NCI-H82 treated with DMSO at 0.1 percent for 48 hours (cell line): ENCODE results near the gene LMO1.
A peak's percentile ranks its signal among the peaks of the same experiment; 100 is the strongest.

Source experiments
- DNase-seq: peaks from one replicate; lab custom pipeline; 2025; ENCODE audit not compliant: unreplicated experiment; lab: John Stamatoyannopoulos, UW

Gene LMO1

DNA sequence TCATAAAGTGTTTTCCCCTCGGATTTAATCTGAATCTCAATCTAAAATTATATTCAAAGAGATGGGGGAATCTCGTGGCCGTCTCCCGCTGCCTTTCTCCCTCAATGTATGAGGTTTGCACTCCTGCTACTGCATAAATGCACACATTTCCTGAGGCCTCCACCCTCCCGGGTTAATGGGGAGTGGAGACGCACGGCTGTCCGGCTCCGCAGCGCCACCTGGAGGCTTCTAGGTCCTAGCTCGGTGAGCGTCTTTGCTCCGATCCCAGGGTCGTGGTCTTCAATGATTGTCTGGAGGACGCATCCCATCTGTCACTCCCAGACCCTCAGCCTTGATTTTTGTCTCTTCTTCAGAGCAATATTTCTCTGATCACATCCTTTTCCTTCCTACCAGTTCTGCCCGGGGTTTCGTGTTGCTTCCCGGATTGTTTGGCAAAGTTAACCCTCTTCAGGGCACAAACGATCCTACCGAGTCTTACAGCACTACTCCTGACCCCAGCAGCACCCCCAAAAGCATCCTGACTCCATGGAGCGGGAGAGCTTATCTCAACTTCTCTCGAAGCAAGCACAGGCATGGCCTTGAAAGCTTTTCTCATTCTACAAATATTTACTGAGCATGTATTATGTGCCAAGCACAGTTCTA, at the start of gene LMO1:
Gene LMO1, minus strand, starts transcription at position 110 of the 642 bp plus-strand sequence. CDS start 516 bp downstream, outside the sequence.
- peak; percentile 60 for DNase-seq

DNA sequence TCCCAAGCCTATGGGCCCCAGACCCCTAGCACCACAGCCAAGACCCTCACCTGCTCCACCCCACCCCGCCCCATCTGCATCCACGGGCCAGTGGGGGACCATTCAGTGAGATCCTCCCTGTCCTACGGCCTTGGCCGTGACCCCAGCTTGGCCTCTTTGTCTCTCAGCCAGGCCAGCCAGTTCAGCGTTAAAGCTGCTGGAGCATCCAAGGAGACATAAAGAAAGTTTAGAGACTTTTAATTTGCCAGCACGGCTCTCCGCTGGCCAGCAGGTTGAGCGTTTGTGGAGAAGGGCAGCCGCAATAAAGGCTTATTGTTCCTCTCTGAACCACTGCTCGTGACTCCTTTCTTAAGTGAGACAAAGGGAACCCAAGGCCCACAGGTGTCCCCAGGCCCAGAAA, 49.3 kb upstream of the LMO1 start:
- DNase-seq = no peak

DNA sequence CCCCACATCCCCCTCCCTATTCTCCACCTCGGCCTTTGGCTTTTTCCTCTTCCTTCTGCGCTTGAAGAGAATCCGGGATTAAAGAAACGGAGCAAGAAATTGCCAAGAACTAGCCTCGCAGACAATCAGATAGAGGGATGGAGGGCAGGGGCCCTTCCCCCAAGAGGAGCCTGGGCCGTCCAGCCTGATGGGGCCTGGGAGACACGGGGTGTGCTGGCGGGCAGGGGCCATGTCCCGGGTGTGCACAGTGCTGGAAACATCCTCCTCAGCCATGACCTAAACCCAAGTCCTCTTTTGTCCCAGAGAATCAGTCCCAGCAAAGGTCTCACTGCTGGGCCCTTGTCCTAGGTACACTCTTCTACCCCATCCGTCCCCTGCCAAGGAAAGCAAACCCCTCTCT, 47.7 kb upstream of the LMO1 start:
- no peak for DNase-seq

DNA sequence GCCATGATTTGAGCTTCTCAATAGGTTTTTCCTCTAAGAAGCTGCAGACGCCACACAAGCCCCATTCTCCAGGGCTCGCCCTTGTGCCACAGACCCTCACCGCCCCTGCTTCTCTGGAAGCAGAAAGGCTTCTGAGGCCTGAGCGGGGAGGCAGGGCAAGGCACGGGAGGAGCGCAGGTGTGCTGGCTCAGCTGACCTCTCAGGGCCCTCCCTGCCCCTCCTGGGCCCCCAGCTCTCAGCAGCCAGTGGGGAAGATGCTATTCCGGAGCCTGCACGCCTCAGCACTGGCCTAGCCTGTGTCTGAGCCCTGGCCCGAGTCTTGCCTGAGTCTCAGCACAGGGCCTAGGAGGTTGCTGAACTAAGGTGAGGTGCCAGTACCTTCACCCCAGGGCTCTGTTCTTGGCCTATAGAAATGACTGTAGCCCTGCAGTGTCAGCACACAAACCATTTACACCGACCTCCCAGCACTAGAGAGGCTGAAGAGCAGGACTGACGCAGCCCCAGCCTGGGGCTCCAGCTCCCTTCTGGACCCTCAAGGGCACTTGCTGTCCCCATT, 47.1 kb upstream of the LMO1 start:
- DNase-seq = no peak

DNA sequence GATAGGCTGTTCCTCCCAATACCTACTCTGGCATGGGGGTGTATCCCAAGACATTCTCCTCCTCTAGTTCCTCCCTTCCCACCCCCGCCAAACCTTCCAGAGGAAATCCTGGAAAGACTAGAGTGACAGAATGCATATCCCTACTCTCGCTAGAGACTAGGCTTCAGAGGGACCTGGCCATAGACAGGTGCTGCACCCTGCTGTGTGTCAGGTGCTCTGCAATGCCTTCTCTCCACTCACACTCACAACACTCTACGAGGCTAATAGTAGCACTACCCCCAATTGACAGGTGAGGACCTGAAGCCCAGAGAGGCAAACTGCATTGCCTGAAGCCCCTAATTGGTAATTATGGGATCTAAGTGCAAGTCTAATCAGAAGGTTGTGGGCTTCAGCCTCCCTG, 46.2 kb upstream of the LMO1 start:
- peak; percentile 56 for DNase-seq

DNA sequence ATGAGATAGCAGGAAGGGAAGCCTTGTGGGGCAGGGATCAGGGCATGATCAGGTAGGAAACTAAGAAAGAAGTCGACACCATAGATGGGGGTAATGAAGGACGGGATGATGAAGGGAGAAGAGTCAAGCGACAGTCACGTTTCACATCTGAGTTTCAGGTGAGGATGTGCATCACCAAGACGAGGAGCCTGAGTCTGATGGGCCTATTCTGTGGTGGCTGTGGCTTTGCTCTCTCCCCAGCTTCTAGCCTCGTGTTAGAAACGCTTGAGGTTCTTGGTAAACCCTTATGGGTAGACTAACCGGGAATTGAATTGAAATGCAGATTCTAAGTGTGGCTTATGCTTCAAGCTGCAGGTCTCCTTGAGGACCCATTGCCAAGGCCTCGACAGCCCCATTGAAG, 45.6 kb upstream of the LMO1 start:
- no peak for DNase-seq

DNA sequence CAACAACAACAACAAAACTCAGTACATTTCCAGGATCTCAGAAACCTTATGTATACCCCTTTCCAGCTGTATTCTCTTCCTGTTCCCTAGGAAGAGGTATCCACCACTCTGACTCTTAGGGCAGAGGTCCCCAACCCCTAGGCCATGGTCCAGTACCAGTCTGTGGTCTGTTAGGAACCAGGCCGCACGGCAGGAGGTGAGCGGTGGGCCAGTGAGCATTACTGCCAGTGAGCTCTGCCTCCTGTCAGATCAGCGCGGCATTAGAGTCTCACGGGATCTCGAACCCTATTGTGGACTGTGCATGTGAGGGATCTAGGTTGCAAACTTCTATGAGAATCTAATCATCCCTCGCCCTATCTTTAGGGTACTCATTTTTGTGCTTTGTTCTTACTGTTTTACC, 43.9 kb upstream of the LMO1 start:
- no peak for DNase-seq

DNA sequence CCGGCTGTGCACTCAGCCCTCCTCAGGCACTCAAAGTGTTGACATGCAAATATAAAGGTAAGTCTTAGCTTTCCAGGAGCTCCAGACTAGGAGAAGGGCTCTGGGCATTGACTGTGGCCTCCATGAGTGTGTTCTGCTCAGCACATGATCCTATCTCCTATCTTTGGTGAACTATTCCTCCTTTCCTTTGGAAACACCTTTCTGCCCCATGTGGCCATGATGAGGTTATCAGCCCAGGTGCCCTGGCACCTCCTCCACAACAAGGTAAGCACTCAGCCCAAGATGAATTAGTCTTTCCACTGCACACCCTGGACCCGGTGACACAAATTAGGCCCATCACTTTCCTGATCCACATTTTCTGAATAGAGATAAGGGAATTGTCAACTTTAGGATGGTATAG, 37.9 kb upstream of the LMO1 start:
- DNase-seq = no peak

DNA sequence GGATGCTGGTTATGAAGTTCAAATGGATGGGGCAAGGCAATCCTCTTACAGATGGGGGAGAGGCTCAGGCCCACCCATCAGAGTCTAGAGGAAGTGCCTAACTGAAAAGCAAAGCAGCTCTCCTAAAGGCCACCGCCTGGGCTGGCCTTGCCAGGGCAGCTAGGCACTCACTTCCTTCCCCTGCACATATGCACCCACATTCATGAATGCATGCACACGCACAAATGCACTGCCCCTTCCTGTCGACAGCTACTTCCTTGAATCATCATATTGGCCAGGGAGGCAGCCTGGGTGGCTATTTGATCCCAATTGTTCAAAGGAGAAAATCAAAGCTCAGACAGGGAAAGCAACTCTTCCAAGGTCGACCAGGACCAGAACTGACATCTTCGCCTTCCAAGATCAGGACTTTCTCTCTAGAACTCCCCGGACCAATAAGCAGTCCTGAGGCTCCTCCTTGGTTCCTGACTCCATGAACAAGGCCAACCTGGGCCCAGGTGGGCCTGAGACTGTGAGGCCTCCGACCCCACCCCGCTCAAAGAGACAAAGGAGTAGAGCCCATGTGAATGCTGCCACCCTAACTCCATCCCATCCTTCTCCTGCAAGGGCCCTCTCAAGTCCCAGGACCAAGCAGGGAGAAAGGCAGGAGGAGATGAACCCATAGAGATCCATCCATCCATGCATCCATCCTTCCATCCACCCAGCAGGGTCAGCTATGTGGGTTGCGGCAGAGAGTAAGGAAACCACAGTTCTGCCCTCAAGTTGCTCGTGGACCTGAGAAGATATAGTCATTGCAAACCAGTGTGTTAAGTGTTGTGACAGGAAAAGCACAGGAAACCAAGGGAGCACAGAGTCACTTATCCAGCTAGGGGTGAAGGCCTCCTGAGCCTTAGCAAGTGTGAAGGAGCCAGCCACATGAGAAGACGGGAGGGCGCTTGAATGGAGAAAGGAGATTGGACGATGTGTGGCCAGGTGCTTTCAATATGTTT, 35.4 kb upstream of the LMO1 start:
- no peak for DNase-seq

DNA sequence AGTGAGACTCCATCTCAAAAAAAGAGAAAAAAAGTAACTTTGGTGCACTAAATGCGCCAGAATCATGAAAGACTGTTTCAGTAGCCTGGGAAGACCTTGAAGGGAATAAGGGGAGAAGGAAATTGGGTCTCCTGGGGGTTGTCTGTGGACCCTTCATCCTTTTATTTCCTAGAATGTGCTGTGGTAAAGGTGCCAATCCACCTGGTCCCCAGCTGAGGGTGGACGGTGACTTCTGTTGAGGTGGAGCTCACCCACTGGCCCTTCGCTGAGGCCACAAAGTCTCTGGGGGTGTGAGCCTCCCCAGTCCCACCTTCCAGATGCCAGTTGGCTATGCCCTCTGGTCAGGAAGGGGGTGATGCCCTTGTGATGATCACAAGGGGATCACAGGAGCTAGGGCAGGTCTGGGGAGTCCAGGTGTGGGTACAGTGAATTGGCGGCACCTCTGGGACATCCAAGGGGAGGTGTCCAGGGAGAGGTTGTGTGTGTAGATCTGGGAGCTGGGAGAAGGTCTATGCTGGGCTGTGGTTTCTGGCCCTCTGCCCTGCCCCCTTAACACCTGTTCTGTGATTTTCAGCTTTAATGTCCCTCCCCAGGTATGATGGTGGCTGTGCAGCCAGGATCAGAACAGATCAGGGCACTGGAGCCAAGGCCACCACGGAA, 34.2 kb upstream of the LMO1 start:
- no peak for DNase-seq

DNA sequence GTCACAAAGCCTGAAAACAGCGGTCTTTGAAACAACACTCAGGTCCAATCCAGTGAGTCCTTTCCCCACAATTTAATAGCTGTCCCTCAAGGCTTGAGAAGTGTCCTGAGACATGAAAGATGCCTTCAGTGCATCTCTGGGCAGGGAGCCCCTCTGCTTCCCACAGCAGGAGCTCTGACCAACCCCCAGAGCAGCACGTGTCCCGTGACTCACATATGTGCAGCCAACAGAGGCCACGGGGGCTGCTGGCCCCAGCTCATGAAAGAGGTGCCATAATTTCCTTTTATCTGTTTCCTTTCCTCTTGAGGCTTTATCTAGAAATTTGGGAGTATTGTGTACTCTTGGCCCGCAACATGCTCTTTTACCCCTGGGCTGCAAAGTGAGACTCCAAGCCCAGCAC, 33.2 kb upstream of the LMO1 start:
- no peak for DNase-seq

DNA sequence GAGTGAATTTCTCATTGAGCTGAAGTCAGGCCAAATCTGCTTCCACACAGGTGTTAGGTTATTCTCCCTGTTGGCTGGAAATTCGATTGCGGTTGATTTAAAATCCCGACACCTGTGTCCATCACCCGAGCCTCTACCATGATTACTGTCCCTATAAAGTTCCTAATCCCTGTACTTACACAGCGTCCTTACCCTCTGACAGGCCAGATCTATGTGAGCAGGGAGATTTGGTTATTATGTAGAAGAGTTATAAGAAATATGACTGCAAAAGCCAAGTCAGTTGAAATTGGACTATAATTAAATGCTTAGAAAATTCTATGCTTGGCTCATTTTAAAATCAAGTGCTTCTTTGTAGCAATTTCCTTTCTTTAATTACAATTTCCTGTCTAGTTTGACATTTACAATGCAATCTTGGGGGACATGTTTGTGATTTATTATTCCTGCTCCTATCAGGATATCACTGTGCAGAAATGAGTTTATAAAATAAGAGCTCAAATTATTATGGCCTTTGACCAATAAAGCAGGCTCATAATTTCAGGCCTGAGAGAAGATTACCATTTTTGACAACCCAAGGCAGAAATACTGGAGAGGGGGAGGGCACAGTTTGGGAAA, 32.5 kb upstream of the LMO1 start:
- DNase-seq = peak; percentile 36

DNA sequence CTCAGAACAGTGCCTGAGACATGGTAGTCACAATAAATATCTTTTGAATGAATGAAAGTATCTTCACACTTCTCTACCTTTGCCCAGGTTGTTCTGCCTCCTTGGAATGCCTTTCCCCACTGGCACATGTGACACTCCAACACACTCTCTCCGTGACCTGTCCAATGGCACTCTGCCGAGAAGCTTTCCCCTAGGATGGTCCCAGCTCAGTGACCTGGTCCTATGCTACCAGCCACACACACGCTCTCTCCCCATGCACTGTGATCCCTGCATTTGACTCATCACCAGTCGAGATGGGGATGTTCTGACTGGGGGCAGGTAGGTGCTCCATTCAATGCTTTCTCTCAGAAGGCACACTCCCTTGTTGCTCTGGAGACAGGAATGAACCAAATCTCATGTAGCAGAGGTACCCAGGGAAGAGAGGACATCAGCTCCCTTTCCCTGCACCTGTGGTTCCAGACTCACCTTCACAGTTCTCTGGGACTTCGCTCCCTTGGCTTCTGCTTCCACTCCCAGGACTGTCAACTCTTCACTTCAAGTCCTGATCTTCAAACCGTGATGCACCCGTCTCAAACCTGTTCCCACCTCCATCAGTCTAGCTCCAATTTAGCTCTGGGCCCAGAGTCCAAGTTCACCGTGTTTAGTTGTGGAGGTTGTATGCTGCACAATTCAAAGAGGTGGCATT, 30.7 kb upstream of the LMO1 start:
- DNase-seq = no peak

DNA sequence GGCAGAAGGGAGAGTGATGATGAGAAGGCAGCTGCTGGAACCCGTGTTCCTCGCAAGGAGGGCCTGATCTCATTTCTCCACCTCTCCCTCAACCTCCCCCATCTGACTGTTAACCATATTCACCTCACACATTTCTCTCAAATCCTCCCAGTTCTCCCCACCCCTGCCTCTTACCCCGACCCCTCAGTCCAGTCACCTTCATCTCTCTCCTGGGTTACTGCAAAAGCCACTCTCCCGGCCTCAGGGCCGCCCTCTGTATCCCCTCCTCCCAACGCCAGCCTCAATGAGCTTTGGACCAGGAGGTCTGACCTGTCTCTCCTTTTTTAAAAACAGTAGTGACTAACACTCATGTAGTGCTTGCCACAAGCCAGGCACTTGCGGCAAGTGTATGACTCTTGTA, 29.5 kb upstream of the LMO1 start:
- no peak for DNase-seq

DNA sequence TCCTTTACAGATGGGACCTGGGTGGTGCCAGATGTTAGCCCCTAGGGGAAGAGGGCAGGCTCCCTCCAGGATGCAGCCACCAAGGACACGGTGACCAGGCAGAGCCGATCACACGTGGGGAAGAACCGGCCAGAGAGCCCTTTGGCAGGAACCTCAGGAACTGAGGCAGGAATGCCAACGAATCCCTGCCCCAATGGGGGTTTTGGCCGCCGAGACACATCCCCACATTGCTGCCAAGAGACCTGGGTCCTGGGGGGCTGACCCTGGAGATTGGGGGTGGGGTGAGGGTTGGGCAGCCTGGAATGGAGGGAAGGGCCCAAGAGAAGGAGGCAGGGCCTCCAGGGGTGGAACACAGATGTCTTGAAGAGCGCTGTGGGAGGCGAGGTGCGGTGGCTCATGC, 28.7 kb upstream of the LMO1 start:
- DNase-seq = no peak

DNA sequence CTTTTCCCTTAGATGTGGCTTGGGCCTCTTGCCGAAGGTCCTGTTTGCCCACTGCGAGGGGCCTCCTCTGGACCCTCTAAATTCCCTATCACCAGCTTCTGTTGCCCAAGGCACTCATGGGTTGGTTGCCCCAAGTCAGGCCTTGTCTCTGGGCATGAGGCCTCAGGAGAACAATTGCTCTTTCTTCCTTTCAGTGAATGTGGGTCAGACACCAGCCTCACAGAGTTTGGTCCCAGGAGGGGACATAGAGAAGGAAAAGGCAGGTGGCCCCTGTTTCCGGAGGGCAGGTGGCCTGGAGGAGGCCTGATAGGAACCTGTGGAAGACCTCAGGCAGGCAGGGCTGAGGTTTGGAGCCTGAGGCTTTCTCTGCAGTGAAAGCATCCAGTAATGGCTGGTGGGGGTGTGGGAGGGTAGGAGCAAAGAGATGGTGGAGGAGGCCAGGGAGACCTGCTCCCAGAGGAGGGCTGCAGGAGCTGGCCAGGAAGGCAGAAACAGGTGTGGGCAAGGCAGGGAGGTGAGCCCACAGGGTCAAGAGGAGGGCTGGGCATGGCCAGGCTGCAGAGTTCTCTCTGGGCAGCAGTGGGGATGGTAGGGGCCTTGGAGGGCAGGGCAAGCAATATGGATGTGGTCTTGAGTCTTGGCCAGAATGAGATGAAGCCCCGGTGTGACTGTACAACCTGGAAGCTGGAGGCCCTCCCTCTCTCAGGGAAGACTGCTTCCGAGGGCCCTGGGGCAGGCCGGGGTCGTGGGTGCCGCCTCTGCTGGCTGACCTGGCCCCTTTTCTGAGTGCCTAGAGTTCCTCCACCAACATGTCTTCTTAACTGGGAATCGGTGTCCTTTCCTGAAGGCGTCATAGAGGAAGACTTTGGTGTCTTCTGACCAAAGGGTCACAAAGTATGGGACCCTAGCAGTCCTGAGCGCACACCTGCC, 28.0 kb upstream of the LMO1 start:
- DNase-seq = no peak

DNA sequence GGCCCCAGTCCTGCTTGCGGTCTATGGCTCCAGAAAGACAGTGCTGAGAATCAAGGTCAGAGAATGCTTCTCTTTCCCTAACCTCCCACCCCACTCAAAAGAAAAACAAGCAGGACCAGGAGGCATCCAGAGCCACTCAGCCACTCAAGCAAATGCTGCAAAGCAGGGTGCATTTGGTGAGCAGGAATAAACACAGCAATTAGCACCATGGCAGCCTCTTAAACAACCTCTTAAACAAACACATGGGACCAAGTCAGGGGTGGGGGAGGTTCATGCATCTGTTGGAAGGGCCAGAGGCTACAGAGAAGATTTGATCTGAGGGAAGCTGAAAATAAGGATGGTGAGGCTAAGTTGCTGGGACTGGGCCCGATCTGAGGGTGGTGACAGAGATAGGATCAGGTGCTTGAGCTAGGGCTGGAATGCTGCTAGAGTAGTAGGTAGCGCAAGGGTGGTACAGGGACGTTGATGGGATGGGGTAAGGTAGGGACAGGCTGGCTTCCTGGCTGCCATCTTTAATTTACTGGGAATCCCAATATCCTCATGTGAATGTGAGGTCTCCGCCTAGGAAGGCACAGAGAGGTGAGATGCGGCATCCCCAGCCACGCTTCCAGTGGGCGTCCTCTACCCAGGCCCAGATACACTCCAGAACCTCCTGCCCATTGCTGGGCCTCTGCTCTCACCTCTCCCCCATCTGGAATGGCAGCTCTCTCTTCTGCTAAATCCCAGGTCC, 26.6 kb upstream of the LMO1 start:
- peak; percentile 84 for DNase-seq

DNA sequence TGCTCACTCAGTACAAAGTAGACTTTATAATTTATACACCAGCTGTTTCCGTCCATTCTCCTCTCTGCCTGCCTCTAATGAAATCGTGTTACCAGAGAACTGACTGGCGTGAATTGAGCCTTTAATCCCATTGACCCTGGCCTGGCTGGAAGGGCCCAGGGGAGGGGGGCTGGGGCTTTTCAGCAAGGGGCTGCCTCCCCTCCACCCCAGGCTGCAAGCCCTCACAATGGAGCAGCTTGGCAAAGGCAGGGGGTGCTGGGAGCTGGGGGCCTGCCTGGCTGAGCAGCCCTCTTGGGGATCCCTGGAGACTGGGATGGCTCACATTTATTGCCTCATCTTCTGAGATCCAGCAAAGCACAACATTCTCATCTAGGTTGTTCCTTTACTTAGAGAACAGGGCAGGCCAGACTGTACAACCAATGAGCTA, 25.8 kb upstream of the LMO1 start:
- peak; percentile 97 for DNase-seq
